Hematopoietic multipotent progenitor cell treated with erythropoietin and hydrocortisone succinate and interleukin-3 and kit ligand, for 6 days (in vitro differentiated cells): ENCODE data around the gene SPDYC.

Source experiments
- DNase-seq: peaks from one replicate; pipeline ENCODE4 v3.0.0-alpha.2; 2015

SPDYC gene

GRCh38 chr11:65208785-65209710 is 39.0 kb downstream of the SPDYC start:
- no peak for DNase-seq

- DNase-seq: no peak
These were observed 39.8 kb downstream of the SPDYC start for GRCh38 chr11:65209711-65210360.

- DNase-seq: no peak
These were observed 40.3 kb downstream of the SPDYC start for GRCh38 chr11:65210361-65210731.

- DNase-seq: no peak
These were observed 40.7 kb downstream of the SPDYC start for GRCh38 chr11:65210748-65211147.

DNA sequence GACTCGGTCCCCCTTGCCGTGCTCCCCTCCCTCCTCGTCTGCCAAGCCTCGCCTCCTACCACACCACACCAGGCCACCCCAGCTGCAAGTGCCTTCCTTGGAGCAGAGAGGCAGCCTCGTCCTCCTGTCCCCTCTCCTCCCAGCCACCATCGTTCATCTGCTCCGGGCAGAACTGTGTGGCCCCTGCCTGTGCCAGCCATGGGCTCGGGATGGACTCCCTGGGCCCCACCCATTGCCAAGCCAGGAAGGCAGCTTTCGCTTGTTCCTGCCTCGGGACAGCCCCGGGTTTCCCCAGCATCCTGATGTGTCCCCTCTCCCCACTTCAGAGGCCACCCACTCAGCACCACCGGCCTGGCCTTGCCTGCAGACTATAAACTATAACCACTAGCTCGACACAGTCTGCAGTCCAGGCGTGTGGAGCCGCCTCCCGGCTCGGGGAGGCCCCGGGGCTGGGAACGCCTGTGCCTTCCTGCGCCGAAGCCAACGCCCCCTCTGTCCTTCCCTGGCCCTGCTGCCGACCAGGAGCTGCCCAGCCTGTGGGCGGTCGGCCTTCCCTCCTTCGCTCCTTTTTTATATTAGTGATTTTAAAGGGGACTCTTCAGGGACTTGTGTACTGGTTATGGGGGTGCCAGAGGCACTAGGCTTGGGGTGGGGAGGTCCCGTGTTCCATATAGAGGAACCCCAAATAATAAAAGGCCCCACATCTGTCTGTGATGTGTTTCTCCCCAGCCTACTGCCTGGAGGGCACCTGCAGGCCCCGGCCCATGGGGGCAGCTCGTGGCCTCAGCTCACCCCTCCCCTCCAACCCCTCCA is 41.5 kb downstream of the SPDYC start:
- DNase-seq: no peak

DNA sequence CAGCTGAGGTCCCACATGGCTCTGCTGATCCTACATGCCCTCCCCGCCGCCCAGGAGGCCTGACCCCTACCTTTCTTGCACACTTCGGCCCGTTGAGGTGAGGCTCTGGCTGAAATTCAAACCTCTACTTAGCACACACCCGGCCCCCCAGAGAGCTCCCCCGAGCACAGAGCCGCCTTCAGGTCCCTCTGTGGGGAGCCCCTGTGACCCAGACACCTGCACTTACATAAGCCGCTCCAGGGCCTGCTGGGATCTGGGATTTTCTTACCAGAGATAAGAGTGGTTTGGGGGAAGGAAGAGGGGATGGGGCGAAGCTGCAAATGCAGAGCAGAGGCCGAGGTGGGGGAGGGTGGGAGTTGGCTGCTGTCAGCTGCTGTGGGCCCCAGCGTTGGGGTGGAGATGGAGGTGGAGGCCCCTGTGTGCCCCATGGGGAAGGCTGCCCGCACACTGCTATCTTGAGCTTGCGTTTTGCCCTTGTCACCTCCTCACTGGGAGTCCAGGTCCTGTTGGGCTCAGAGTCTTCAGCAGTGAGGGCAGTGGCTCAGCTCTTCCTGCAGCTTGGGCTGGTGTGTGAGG is 42.3 kb downstream of the SPDYC start:
- peak; percentile 49 for DNase-seq

GRCh38 chr11:65213322-65214211 is 43.5 kb downstream of the SPDYC start:
- peak; percentile 64 for DNase-seq

DNA sequence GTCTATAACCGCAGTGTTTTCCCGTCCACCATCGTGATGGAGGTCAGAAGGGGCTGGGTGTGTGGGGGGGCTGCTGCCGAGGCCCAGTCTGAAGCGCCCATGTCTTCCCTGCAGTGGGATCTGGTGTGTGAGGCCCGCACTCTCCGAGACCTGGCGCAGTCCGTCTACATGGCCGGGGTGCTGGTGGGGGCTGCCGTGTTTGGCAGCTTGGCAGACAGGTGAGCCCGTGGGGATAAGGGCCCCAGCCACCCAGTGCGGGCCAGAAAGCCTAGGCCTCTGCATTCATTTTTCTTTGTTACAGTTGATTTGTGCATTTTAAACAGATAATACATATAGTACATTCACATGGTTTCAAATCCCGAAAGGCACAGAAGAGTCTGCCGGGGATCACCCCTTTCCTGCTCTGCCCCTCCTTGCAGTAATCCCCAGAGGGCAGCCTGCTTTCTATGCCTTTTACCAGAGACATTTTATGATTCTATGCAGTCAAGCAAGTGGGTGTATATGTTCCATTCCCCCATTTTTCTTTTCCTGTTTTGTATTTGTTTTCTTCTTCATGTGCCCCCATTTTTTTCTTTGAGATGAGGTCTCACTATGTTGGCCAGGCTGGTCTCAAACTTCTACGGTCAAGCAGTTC is 44.3 kb downstream of the SPDYC start:
- DNase-seq: no peak

- DNase-seq: peak; percentile 33
These were observed 45.5 kb downstream of the SPDYC start for GRCh38 chr11:65215441-65216076.

DNA sequence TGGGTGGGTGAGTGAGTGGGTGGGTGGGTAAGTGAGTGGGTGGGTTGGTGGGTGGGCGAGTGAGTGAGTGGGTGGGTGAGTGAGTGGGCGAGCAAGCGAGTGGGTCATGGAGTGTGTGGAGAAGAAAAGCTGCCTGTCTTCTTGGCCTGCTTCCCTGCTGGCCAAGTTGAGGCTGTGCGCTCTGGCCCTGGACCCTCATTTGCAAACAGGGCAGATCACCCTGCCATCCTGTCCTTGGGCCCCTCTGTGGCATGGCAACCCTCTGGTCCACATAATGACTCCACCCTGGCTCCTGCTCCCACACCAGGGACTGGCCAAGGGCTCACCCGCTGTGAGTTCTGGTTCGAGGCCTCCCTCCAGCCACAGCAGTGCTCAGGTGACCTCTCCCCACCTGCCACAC is 46.8 kb downstream of the SPDYC start:
- no peak for DNase-seq

DNA sequence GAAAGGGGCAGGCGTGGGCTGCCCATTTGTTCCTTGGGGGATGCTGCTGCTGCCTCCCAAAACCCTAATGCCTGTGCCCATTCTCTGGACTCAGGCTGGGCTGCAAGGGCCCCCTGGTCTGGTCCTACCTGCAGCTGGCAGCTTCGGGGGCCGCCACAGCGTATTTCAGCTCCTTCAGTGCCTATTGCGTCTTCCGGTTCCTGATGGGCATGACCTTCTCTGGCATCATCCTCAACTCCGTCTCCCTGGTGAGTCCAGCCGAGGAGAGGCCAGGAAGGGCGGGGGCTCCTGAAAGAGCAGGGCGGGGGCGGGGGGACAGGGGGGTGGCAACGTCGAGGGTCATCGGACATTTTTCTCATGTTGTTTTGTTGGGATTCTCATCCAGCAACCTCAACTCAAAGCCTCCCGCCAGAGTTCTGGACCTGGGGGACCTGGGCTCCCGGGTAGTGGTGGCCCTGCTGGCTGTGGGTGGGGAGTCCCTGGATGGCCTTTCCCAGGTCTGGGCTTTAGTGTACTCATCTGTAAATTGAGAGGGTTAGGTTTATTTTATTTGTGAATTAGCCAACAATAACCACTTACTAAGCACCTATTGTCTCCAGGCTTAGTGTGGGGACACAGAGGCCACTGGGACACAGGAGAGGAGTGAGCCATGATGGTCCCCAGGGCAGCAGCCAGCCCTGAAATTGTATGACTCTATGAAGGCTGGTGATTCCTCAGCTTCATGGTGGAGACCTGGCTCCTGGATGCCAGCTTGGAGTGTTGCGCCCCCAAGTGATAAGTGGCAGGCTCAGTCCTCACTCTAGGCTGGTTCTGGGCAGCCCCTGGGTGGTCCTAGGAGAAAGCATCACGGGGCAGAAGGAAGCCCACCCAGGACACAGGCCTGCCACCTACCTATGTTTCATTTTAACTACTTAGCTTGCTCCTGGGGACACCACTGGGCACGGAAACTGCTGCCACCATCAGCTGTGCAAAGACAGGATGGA is 47.7 kb downstream of the SPDYC start:
- DNase-seq: no peak

DNA sequence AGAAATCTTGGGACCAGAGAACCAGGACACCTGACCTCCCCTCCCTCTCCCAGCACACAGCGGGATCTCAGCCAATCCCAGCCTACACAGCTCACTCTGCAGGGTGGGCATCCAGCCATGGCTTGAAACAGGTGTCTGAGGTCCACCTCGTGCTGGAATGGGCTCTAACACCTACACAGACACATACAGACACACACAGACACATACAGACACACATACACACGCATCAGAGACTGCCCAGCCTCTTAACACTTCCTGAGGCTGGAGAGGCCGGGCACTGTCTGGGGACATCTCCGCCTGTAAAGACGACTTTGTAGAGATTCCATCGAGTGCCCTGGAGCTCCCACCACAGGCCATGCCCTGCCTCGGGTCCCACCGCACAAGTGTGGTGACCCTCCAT is 48.4 kb downstream of the SPDYC start:
- DNase-seq: no peak

DNA sequence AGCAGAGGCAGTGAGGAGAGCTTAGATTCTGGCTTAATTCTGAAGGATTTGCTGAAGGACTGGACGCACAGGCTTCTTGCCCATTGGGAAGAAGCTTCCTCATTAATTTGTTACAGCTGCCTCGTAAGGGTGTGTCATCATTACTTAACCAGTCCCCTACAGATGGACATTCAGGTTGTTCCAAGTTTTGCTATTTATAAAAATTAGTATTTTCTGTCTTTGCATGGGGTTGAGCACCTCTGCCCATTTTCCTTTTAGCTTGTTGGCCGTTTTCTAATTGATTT is 49.8 kb downstream of the SPDYC start:
- DNase-seq: no peak

DNA sequence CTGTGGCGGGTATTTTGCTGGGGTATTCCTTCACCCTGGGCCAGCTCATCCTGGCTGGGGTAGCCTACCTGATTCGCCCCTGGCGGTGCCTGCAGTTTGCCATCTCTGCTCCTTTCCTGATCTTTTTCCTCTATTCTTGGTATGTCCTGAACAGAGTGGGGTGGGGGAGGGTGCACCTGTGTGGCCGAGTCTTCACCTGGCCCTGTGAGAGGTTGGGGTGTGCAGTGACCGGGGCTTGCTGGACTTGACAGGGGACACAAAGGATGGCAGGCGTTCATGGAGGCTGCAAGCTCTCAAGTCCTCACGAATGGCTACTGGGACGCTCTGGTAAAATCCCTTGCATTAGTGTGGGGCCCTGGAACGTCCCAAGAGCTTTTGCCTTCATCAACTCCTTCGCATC is 51.0 kb downstream of the SPDYC start:
- no peak for DNase-seq
